ENCODE data around the gene JUNB.
"Not testable (repeated sequence)": the region's sequence is repeated elsewhere in the genome, so short reads cannot be mapped to it uniquely, and the experiment has no call there.

The JUNB gene

DNA sequence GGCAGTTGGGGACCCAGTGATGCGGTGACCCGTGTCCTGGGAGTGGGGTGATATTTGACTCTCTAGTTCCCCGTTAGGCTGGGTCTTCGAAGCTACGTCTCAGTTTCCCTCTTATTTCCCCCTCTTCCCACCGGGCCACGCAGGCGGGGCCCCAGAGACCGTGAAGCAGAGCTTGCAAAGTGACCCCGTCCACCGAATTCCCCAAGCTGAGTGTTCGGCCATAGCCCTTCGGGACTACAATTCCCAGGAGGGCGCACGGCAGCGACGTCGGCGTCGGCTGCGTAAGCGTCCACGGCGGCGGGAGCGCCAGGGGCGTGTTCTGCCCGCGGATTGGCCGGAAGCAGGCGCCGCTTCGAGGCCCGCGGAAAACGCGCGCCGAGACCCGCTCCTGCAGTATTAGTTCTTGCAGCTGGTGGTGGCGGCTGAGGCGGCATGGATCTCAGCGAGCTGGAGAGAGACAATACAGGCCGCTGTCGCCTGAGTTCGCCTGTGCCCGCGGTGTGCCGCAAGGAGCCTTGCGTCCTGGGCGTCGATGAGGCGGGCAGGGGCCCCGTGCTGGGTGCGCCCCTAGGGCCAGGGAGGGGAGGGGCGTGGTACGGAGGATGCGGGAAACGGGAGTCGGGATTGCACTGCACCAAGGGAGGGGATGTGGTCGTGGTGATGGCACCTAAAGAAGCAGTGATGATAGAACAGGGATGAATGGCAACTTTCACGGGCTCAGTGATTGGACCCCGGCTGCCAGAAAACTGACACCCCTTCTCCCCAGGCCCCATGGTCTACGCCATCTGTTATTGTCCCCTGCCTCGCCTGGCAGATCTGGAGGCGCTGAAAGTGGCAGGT lies 15.2 kb downstream of the JUNB start, which contains the start of gene RNASEH2A:
RNASEH2A (plus strand) TSS at position 343 of the 840 bp plus-strand sequence; CDS start at position 433, 90 bp downstream.
- peak; percentile 67 for DNase-seq

DNA sequence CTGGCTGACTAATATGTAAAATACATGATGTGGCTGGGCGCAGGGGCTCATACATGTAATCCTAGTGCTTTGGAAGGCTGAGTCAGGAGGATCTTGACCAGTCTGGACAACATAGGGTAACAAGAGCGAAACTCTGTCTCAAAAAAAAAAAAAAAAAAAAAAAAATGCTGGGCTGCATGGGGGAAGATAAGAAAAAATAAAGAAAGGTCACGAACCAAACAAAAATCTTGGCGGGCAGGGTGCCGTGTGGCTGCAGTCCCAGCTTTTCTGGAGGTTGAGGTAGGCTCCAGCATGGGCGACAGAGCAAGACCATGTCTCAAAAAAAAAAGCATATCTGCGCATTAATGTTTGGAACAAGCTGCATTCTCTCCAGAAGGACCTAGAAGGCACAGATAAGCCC lies 23.8 kb downstream of the JUNB start:
- DNase-seq, result no peak

DNA sequence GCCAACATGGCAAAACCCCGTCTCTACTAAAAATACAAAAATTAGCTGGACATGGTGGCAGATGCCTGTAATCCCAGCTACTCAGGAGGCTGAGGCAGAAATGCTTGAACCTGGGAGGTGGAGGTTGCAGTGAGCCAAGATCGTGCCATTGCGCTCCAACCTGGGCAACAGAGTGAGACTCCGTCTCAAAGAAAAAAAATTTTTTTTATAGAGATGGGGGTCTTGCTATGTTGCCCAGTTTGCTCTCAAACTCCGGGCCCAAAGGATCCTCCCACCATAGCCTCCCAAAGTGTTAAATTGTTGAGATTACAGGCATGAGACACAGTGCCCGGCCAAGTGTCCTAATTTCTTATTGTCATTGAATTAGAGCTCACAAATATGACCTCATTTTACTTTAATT lies 25.9 kb downstream of the JUNB start:
- DNase-seq, result not testable (repeated sequence)

GRCh38 chr19:12817810-12818209 lies 26.5 kb downstream of the JUNB start:
- DNase-seq, result not testable (repeated sequence)

DNA sequence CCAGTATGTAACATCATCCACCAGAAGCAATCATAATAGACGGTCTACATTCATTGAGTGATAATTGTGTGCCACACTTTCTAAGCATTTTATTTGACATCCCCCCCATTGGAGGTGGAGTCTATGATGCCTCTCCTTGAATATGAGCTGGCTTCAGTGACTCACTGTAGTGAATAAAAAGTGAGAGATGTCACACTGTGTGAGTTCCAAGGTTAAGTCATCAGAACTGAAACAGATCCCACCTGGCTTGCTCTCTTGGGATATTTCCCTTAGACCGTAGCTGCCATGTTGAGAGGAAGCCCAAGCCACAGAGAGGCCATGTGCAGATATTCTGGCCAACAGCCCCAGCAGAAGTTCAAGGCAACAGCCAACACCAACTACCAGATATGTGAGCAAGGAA lies 30.5 kb downstream of the JUNB start:
- no peak for DNase-seq

- DNase-seq, result no peak
Measured at GRCh38 chr19:12825254-12826131, 34.2 kb downstream of the JUNB start.

DNA sequence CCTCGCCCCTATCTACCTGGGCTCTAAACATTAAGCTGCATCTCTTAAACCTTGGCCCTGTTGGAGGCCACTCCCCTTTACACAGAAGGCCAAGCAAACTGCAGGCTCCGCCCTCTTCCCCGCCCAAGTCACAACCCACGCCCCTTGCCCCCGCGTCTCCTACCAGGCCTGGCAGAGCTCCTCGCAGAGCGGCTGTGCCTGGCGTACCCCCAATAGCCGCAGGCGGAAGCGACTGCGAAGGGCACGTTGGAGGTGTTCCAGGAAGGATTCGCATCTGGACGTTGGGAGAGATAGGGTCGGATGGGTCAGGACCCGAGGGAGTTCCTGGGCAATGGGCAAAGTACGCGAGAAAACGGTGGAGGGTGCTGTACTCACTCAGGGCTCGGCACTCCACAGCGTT lies 37.2 kb downstream of the JUNB start:
- DNase-seq, result no peak

GRCh38 chr19:12833418-12833737 lies 42.1 kb downstream of the JUNB start:
- no peak for DNase-seq

- DNase-seq, result no peak
Measured at GRCh38 chr19:12833738-12834565, 42.7 kb downstream of the JUNB start.

DNA sequence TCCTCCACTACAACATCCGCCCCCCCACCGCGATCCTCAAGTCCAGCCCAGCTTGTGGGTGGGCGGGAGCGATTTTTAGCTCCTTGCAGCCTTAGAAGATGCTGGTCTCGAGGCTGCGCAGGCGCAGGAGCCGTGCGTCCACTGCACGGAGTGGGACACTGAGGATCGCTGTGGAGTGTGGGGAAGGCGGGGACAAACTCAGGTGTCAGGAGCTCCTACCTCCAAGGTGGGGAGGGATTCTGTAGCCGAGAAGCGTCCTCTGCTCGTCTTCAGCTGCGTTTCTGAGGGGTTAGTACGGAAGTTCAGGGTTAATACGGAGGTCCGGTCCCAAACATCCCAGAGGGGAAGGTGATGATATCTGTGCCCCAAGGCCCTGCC lies 43.3 kb downstream of the JUNB start, which contains the start of gene RTBDN:
RTBDN (minus strand) TSS at position 14 of the 378 bp plus-strand sequence. CDS start 4,600 bp downstream, outside the sequence.
- no peak for DNase-seq

GRCh38 chr19:12834976-12835757 lies 43.9 kb downstream of the JUNB start:
- DNase-seq, result no peak

- DNase-seq, result no peak
Measured at GRCh38 chr19:12836529-12836863, 45.2 kb downstream of the JUNB start.

DNA sequence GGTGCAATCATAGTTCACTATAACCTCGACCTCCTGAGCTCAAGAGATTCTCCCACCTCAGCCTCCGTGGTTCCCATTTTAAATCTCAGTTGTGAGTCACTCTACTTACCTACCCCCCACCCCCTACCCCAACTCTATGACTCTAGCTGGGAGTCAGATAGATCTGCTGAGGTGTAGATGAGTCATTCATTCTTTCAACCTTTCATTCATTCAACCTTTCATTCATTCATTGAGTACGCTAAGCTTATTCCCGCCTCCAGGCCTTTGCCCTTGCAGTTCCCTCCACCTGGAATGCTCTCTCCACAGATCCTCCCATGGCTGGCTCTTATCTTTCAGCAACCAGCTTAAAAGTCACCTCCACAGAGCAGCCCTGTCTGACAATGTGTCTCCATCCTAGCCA lies 45.9 kb downstream of the JUNB start:
- no peak for DNase-seq

DNA sequence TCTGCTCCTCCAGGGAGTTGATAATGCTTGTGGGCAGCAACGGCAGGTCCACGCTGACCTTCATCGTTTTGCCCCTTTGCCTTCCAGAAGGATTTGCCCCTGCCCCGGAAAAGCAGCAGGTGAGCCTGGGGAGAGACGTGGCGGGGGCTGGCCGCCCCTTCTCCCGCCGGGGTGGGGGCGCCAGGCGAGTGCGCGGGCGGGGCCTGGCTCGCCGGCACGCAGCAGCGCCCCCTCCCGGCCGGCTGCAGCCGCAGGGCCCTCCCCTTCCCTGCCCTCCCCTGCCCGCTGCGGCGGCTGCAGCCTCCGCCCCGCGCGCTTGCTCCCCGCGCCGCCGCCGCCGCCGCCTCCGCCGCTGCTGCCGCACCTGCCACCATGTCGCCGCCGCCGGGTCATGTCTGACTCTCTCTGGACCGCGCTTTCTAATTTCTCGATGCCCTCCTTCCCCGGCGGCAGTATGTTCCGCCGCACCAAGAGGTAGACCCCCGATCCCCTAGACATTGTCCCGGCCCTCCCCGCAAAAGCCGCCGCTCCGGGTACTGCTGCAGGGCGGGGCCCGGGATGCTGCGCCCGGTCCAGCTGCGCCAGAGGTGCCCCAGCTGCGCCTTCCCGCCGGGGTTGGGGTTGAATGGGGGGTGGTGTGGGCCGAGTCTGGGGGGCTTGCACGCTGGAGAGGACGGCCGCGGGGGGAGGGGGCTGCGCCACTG lies 47.0 kb downstream of the JUNB start, which contains the start of gene MAST1:
MAST1 (plus strand) TSS at position 334 of the 704 bp plus-strand sequence; CDS start at position 392, 58 bp downstream.
- no peak for DNase-seq

GRCh38 chr19:12838886-12839756 lies 47.8 kb downstream of the JUNB start:
- DNase-seq, result no peak

- peak; percentile 27 for DNase-seq
Measured at GRCh38 chr19:12840091-12841079, 49.1 kb downstream of the JUNB start.

- no peak for DNase-seq
Measured at GRCh38 chr19:12841094-12841493, 49.8 kb downstream of the JUNB start.

DNA sequence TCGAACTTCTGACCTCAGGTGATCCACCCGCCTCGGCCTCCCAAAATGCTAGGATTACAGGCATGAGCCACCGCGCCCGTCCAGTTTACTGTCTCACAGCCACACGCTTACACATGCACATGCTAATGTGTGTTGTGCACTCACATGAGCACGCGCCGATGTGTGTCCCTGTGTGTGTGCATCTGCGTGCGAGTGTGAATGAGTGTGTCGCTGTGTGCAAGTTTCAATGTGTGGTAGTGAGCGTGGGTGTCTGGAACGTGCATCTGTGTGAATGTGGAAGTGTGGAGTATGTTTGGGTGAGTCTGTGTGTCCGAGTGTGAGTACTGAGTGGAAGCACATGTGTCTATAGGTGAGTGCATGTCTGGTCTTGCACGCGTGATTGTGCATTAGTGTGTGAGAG lies 51.2 kb downstream of the JUNB start:
- no peak for DNase-seq

Measured in GOT3 (cell line).